ENCODE measurements around the gene BEAN1. TPM values are rescaled to one million over a fixed set of nuclear protein-coding genes. Genes with fewer than 3 reads are reported as not detected.

The BEAN1 gene
- total RNA-seq, 1 donor from 2014 or later = 3.7 TPM

- Mint-ChIP-seq H3K4me1 (ENCODE audit: low read depth) (no peaks in the 10 kb centered on the region), H3K27me3 (ENCODE audit: low read depth) (peaks cover 24% of the 10 kb centered on the region), H3K36me3 (ENCODE audit: low read depth) (no peaks in the 10 kb centered on the region), H3K4me3 (ENCODE audit: unreplicated experiment) (no peak overlapping the region), H3K9me3 (ENCODE audit: low read depth) (no peaks in the 10 kb centered on the region), H3K27ac (ENCODE audit: unreplicated experiment) (no peak overlapping the region)
- TF ChIP-seq CTCF (IDR thresholded peaks at IDR 0.05) = no peak
- DNase-seq (ENCODE audit: low spot score) = no peak
These were observed 13.2 kb downstream of the BEAN1 start for GRCh38 chr16:66440271-66440802.

GRCh38 chr16:66440970-66441369 lies 13.9 kb downstream of the BEAN1 start:
- TF ChIP-seq CTCF (IDR thresholded peaks at IDR 0.05) = no peak
- no peak for DNase-seq (ENCODE audit: low spot score)
- H3K36me3 Mint-ChIP-seq (ENCODE audit: low read depth) = peaks cover 2% of the 10 kb centered on the region
- no peaks in the 10 kb centered on the region for H3K4me1 Mint-ChIP-seq (ENCODE audit: low read depth)
- H3K27me3 Mint-ChIP-seq (ENCODE audit: low read depth) = peaks cover 29% of the 10 kb centered on the region
- H3K9me3 Mint-ChIP-seq (ENCODE audit: low read depth) = no peaks in the 10 kb centered on the region
- H3K4me3 Mint-ChIP-seq (ENCODE audit: unreplicated experiment) = no peak overlapping the region
- no peak overlapping the region for H3K27ac Mint-ChIP-seq (ENCODE audit: unreplicated experiment)

- DNase-seq (ENCODE audit: low spot score) = no peak
- H3K36me3 Mint-ChIP-seq (ENCODE audit: low read depth) = peaks cover 2% of the 10 kb centered on the region
- no peaks in the 10 kb centered on the region for H3K4me1 Mint-ChIP-seq (ENCODE audit: low read depth)
These were observed 14.7 kb downstream of the BEAN1 start for GRCh38 chr16:66441586-66442375.

GRCh38 chr16:66442502-66443268 lies 15.6 kb downstream of the BEAN1 start:
- peaks cover 33% of the 10 kb centered on the region for H3K27me3 Mint-ChIP-seq (ENCODE audit: low read depth)
- H3K36me3 Mint-ChIP-seq (ENCODE audit: low read depth) = peaks cover 2% of the 10 kb centered on the region
- DNase-seq (ENCODE audit: low spot score) = no peak
- no peak for TF ChIP-seq CTCF (IDR thresholded peaks at IDR 0.05)
- no peak overlapping the region for H3K4me3 Mint-ChIP-seq (ENCODE audit: unreplicated experiment)
- no peaks in the 10 kb centered on the region for H3K9me3 Mint-ChIP-seq (ENCODE audit: low read depth)
- no peaks in the 10 kb centered on the region for H3K4me1 Mint-ChIP-seq (ENCODE audit: low read depth)
- H3K27ac Mint-ChIP-seq (ENCODE audit: unreplicated experiment) = no peak overlapping the region

More at GRCh38 chr16:66441586-66442375, 14.7 kb downstream of the BEAN1 start:
- H3K27ac Mint-ChIP-seq (ENCODE audit: unreplicated experiment) = no peak overlapping the region
- TF ChIP-seq CTCF (IDR thresholded peaks at IDR 0.05) = no peak
- H3K9me3 Mint-ChIP-seq (ENCODE audit: low read depth) = no peaks in the 10 kb centered on the region
- no peak overlapping the region for H3K4me3 Mint-ChIP-seq (ENCODE audit: unreplicated experiment)
- H3K27me3 Mint-ChIP-seq (ENCODE audit: low read depth) = peaks cover 35% of the 10 kb centered on the region

GRCh38 chr16:66443269-66443652 lies 16.2 kb downstream of the BEAN1 start:
- H3K27ac Mint-ChIP-seq (ENCODE audit: unreplicated experiment) = no peak overlapping the region
- no peaks in the 10 kb centered on the region for H3K9me3 Mint-ChIP-seq (ENCODE audit: low read depth)
- H3K4me3 Mint-ChIP-seq (ENCODE audit: unreplicated experiment) = no peak overlapping the region
- no peaks in the 10 kb centered on the region for H3K4me1 Mint-ChIP-seq (ENCODE audit: low read depth)
- TF ChIP-seq CTCF (IDR thresholded peaks at IDR 0.05) = no peak
- peaks cover 32% of the 10 kb centered on the region for H3K27me3 Mint-ChIP-seq (ENCODE audit: low read depth)
- DNase-seq (ENCODE audit: low spot score) = no peak
- H3K36me3 Mint-ChIP-seq (ENCODE audit: low read depth) = peaks cover 2% of the 10 kb centered on the region

Data from chondrocyte (in vitro differentiated cells).